HG03066 (cell line): ENCODE data around the gene FRMD4A.

Experiments
- ATAC-seq: cut with Tn5 transposase; IDR thresholded peaks from one replicate; pipeline ENCODE4 v1.9.1; 2021; ENCODE audit warnings: low read depth; ENCODE audit not compliant: unreplicated experiment

The FRMD4A gene

GRCh38 chr10:14345262-14345661, 14.5 kb upstream of the FRMD4A start:
- ATAC-seq, result no peak

- no peak for ATAC-seq
Measured at GRCh38 chr10:14340051-14340744, 9.5 kb upstream of the FRMD4A start.

- ATAC-seq, result no peak
Measured at GRCh38 chr10:14336736-14337135, 6.0 kb upstream of the FRMD4A start.

- no peak for ATAC-seq
Measured at GRCh38 chr10:14334771-14335170, 4.0 kb upstream of the FRMD4A start.

GRCh38 chr10:14333606-14334005, 2.9 kb upstream of the FRMD4A start:
- no peak for ATAC-seq

GRCh38 chr10:14332903-14333302, 2.2 kb upstream of the FRMD4A start:
- no peak for ATAC-seq

GRCh38 chr10:14329746-14330173, 964 bp downstream of the FRMD4A start:
- ATAC-seq, result no peak

- no peak for ATAC-seq
Measured at GRCh38 chr10:14328881-14329672, 1.6 kb downstream of the FRMD4A start.

- no peak for ATAC-seq
Measured at GRCh38 chr10:14327527-14327926, 3.2 kb downstream of the FRMD4A start.

- ATAC-seq, result no peak
Measured at GRCh38 chr10:14326581-14326980, 4.1 kb downstream of the FRMD4A start.

GRCh38 chr10:14325325-14325955, 5.3 kb downstream of the FRMD4A start:
- no peak for ATAC-seq

- no peak for ATAC-seq
Measured at GRCh38 chr10:14322526-14323188, 8.1 kb downstream of the FRMD4A start.

- no peak for ATAC-seq
Measured at GRCh38 chr10:14318007-14318406, 12.7 kb downstream of the FRMD4A start.

- no peak for ATAC-seq
Measured at GRCh38 chr10:14312014-14312413, 18.7 kb downstream of the FRMD4A start.

GRCh38 chr10:14311206-14311957, 19.3 kb downstream of the FRMD4A start:
- ATAC-seq, result no peak

GRCh38 chr10:14309593-14309992, 21.1 kb downstream of the FRMD4A start:
- ATAC-seq, result no peak

GRCh38 chr10:14306190-14306589, 24.5 kb downstream of the FRMD4A start:
- no peak for ATAC-seq

GRCh38 chr10:14304046-14304445, 26.7 kb downstream of the FRMD4A start:
- ATAC-seq, result no peak

GRCh38 chr10:14302035-14302434, 28.7 kb downstream of the FRMD4A start:
- no peak for ATAC-seq

GRCh38 chr10:14299556-14299955, 31.2 kb downstream of the FRMD4A start:
- no peak for ATAC-seq
